ENCODE measurements around the gene SLC38A10.

SLC38A10 gene

GRCh38 chr17:81330884-81331245 lies 35.8 kb upstream of the SLC38A10 start:
- FAIRE-seq: no peak

- FAIRE-seq: no peak
Observed at GRCh38 chr17:81329927-81330883, 35.1 kb upstream of the SLC38A10 start.

GRCh38 chr17:81328978-81329926 lies 34.1 kb upstream of the SLC38A10 start:
- no peak for FAIRE-seq

DNA sequence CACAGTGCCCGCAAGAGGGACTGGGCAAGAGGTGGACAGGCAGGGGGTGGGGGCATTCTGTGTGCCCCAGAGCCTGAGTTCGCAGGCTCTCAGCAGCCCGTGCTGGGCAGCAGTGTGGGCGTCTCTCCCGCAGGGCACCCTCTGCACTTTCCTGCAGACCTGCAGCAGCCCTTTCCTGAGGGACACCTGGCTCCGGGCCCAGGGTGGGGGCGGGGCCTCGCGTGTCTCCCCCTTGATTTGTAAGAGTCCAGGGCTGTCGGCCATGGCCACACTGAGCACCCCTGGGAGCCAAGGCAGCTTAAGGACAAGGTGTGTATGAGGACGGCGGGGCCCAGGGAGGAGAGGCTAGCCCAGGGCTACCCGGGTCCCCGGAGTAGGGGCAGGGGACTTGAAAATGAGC lies 33.4 kb upstream of the SLC38A10 start:
- FAIRE-seq: no peak

GRCh38 chr17:81325714-81326358 lies 30.7 kb upstream of the SLC38A10 start:
- no peak for FAIRE-seq

DNA sequence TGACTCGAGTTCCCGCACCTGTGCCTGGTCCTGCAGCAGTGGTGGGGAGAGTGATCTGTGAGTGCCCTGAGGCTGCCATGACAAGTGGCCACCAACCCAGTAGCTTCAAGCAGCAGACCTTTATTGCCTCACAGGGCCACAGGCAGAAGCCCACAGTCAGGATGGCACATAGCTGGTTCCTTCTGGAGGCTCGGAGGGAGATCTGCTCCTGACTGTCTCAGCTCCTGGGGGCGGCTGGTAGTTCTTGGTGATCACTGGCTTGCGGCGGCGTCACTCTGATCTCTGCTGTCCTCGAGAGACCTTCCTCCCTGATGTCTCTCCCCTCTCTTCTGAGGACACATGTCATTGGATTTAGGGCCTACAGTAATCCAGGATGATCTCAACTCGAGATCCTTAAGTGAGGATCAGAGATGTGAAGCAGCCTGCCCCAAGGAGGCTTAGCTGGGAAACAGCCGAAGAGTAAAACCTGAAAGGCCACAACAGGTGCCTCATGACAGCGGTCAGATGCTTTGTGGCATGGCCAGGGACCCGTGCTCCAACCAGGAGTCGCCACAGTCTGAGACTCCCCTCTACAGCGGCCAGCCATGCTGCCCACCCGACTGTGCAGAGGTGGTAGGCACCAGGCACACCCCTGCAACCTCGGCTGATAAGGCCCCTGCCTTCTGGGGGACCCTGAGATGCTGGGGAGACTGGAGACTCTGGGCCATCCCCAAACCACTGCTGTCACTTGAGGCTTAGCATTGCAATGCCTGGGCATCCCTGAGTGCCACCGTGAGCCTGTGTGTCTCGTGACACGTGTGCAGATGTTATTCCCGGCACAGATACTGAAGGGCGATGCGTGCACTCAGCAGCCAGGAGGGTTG lies 30.0 kb upstream of the SLC38A10 start:
- no peak for FAIRE-seq

- FAIRE-seq: no peak
Observed at GRCh38 chr17:81324177-81324850, 29.2 kb upstream of the SLC38A10 start.

DNA sequence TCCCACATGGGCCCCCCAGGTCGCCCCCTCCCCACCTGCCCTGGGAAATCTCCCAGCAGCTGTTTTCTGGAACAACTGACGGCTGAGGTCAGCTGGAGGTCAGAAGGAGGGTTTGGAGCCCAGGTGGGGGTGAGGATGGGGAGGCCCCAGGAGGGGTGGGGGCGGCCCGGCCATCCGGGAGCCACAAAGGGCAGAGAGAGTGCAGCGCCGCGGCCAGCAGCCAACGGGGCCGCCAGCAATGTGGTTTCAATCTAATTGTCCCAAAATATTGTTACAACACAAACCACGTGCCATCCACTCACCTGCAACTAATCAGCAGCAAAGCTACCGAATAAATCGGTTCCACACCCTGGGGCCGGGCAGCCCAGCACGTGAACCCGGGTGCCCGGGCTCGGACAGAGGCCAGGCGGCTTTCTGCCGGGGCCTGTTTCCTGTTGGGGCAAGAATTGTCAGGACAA lies 28.3 kb upstream of the SLC38A10 start:
- FAIRE-seq: no peak

DNA sequence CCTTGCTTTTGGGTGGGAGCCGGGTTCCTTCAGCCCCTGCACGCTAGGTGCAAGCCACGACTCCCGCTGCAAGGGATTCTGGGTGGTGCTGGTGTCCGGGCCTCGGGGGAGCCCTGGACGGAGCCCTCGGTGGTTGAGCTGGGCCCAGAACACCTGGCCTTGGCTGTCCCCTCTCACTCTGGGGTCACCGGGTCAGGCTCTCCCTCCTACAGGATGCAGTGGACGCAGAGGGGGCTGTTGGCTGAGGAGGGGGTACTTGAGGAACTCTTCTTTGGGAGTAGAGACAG lies 27.9 kb upstream of the SLC38A10 start:
- no peak for FAIRE-seq

- FAIRE-seq: no peak
Observed at GRCh38 chr17:81322271-81323082, 27.4 kb upstream of the SLC38A10 start.

GRCh38 chr17:81317961-81318605 lies 23.0 kb upstream of the SLC38A10 start:
- FAIRE-seq: no peak

- FAIRE-seq: no peak
Observed at GRCh38 chr17:81317530-81317821, 22.4 kb upstream of the SLC38A10 start.

- no peak for FAIRE-seq
Observed at GRCh38 chr17:81315885-81316391, 20.8 kb upstream of the SLC38A10 start.

DNA sequence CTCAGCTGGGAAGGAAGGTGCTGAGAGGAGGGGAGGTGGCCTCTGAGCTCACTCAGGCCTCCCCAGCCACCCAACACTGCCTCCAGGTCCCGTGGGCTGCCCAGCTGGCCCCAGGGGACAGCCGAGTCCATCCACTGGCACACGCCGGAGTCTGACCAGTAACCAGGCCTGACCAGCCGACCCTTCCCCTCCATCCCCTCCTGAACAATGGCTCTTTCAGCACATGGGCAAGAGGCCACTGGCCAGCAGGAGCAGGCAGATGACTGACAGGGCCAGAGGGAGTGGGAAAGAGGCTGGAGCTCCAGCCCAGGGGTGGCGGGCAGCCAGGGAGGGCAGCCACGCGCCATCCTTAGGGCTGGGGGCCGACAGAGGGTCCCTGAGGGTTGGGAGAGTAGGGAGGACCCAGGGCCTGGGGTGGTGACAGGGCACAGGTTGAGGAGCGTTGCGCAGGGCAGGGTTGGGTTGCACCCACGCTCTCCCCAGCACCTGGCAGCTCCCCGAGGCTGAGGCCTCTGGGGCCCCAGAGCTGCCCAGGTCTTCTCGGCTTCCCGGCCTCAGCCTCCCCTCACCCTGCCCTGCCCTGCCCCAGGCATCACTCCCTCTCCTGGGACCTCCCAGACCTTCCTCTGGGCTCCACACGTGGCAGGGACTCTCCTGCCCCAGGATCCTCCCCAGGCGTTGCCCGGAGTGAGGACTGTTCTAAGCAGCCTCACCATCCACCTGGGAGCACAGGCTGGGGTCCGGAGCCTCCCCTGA lies 20.2 kb upstream of the SLC38A10 start:
- FAIRE-seq: no peak

DNA sequence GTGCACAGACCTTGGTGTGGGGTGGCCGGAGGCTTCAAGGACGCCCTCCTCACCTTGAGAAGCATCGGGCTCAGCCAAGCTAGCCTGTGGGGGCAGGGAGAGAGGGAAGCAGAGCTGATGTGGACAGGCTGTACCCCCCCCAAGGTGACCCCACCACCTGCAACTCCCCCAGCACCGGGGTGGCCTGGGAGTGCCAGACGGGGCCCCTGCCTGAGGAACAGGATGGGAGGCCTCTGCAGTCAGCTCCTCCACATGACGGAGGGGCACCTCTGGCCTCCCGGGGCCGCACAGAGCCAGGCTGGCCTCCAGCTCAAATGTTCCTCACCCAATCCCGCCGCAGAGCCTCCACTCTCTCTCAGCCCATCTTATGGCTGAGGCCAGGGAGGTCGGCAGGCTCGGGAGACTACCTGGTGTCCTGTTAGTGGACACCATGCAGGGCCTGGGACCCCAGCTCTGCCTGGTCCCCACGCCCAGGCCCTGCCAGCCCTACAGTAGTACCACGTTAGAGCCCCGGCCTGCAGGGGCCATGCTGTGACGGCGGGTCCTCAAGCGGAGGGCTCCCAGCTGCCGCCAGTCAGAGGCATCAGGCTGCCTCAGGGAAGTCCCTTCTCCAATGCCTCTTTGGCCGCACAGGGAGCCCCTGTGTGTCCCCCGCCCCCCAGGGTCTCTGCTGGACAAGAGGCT lies 19.4 kb upstream of the SLC38A10 start:
- no peak for FAIRE-seq

- FAIRE-seq: no peak
Observed at GRCh38 chr17:81313776-81314397, 18.8 kb upstream of the SLC38A10 start.

DNA sequence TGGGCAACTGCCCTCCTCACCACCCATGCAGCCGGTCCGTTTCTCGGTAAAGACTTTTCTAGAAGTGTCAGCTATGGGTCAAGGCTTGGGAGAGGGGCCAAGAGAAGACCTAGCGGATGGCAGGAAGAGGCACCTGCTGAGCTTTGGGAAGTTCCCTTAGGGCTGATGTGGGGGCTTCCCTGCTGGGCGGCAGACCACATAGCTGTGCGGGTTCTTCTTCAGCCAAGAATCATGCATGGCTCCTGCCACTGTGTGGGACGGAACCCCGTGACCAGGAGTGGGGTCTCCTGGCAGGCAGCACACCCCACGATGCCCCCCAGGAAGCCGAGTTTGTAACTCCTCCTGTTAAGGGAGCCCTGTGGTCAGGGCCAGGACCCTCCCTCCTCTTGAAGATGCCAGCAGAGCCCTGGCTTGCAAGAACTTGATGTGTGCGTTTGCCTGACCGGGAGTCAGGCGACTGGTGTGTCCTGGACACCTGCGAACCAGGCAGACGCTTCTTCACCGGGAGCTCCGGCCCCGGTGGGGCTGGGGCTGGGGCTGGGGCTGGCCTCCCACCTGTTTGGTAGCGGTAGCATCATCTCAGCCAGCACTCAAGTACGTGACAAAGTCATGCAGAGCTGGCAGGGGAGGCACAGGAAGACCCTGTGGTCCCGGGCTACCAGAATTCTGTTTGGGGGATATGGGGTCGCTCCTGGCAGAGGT lies 17.7 kb upstream of the SLC38A10 start:
- FAIRE-seq: no peak

GRCh38 chr17:81311946-81312345 lies 16.8 kb upstream of the SLC38A10 start:
- no peak for FAIRE-seq
